Mesodermal cell (in vitro differentiated cells): ENCODE measurements around the gene MSI2.
"Not testable (repeated sequence)": the region's sequence is repeated elsewhere in the genome, so short reads cannot be mapped to it uniquely, and the experiment has no call there.

Source experiments
- H3K27ac ChIP-seq: 2 replicates; pipeline ENCODE4 v1.7.0; 2013; ENCODE audit warnings: mild to moderate bottlenecking, low read depth, low read length, moderate library complexity; ENCODE audit not compliant: severe bottlenecking
- H3K36me3 ChIP-seq: 2 replicates; pipeline ENCODE4 v1.7.1; 2013; ENCODE audit warnings: mild to moderate bottlenecking, low read length, moderate library complexity; ENCODE audit not compliant: control insufficient read depth, insufficient read depth
- H3K4me1 ChIP-seq: one replicate; pipeline ENCODE4 v1.7.1; 2013; ENCODE audit warnings: mild to moderate bottlenecking, low read length; ENCODE audit not compliant: insufficient read depth, control insufficient read depth, poor library complexity, severe bottlenecking
- H3K4me3 ChIP-seq: 2 replicates; pipeline ENCODE4 v1.7.0; 2013; ENCODE audit warnings: low read length, control low read depth, mild to moderate bottlenecking; ENCODE audit not compliant: insufficient read depth, poor library complexity, severe bottlenecking; ENCODE audit errors: extremely low read depth
- H3K9me3 ChIP-seq: 2 replicates; pipeline ENCODE4 v1.7.1; 2013; ENCODE audit warnings: mild to moderate bottlenecking, low read length, moderate library complexity; ENCODE audit not compliant: control insufficient read depth
- WGBS, 2 experiments: methylation state at CpG; one replicate each; pipeline ENCODE4 v1.1.5; 2013; ENCODE audit warnings: missing lambda C conversion rate in 2 of 2; ENCODE audit not compliant: insufficient coverage in 2 of 2; 5-methylcytosine and 5-hydroxymethylcytosine counted together

Gene MSI2

DNA sequence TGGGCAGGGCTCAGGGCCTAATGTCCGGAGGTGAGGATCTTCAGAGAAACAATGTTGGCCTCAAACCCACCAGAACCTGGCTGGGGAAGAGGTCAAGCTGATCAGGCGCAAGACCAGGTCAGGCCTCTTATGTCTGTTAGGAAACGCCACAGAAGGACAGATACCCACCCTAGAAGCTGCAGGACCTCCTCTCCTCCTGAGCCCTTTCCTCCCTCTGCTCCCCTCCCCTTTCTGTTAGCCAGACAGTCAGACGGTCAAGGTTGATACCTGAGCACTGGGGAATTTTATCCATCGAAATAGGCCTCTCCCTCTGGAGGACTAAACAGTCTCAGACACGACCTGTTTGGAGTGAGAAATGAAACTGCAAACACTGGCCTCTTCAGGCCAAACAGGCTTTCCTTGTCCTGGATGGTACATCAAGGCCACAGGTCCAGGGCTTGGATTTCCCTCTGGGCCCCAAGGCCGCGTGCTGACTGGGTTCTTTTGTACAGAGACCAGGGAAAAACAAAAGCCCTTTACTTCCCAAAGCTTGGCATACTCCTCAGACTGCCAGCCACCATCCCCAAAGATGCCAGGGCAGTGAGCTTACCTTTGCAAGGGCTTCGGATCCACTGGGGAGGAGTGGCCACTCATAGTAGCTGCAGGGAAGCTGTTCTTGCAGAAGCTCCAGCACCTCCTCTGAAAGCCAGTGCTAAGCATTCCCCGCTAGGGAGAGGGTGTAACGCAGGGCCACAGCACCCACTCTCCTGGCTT lies 353.0 kb downstream of the MSI2 start:
- WGBS, 2 experiments, result 83 to 89% methylated on average over 10 to 11 of the region's 11 CpGs
- Histone ChIP-seq H3K36me3 (peaks cover 8% of the 10 kb centered on the region), H3K27ac (no peak overlapping the region), H3K4me3 (no peak overlapping the region), H3K4me1 (peaks cover 12% of the 10 kb centered on the region), H3K9me3 (no peaks in the 10 kb centered on the region)

DNA sequence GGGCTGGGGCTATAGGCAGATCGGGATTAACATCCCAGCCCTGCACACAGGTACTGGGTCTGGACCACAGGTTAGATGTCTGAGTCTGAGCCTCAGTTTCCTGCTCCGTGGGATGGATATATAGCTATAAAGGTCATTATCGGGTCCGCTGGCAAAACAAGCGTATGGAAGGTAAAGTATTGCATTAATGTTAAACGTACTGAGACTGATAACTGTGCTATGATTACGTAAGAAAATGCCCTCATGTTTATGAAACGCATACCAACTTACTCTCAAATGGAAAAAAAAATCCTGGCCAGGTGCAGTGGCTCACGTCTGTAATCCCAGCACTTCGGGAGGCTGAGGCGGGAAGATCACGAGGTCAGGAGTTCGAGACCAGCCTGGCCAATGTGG lies 353.6 kb downstream of the MSI2 start:
- 95 to 97% methylated on average over 10 to 11 of the region's 13 CpGs for WGBS, 2 experiments
- H3K9me3 ChIP-seq, result no peaks in the 10 kb centered on the region
- no peak overlapping the region for H3K27ac ChIP-seq
- H3K4me1 ChIP-seq, result peaks cover 10% of the 10 kb centered on the region
- H3K4me3 ChIP-seq, result no peak overlapping the region
- peaks cover 8% of the 10 kb centered on the region for H3K36me3 ChIP-seq

- Histone ChIP-seq H3K4me1 (peaks cover 12% of the 10 kb centered on the region), H3K27ac (no peak overlapping the region), H3K9me3 (peaks cover 16% of the 10 kb centered on the region), H3K36me3 (peaks cover 19% of the 10 kb centered on the region), H3K4me3 (no peak overlapping the region)
- 32 to 44% methylated on average over 5 to 6 of the region's 12 CpGs for WGBS, 2 experiments
Observed at GRCh38 chr17:57612202-57613071, 356.1 kb downstream of the MSI2 start.

DNA sequence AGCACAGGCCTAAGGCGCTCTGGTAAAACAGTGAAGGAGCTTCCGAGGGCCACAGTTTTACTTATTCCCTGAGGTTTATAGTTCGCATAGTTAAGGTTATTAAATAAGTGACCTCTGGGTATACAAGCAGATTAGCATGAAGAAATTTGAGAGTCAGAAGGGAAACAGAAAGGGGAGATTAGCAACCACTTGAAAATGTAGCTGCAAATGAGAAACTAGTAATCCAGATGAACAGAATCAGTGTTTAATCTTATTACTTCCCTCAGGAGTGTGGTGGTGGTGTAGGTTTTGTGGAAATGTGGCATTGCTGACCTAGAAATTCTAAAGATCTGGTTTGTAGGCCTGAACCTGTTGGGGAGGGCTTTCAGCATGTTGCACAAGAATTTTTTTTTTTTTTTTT lies 358.4 kb downstream of the MSI2 start:
- H3K4me3 ChIP-seq, result no peak overlapping the region
- WGBS, 2 experiments, result 89 to 96% methylated on average over 3 of the region's 3 CpGs

GRCh38 chr17:57615836-57616757 lies 359.8 kb downstream of the MSI2 start:
- no peak overlapping the region for H3K4me3 ChIP-seq
- peaks cover 34% of the 10 kb centered on the region for H3K4me1 ChIP-seq
- no peak overlapping the region for H3K27ac ChIP-seq
- H3K9me3 ChIP-seq, result peaks cover 19% of the 10 kb centered on the region
- H3K36me3 ChIP-seq, result peaks cover 53% of the 10 kb centered on the region
- 98% methylated on average over 8 to 10 of the region's 13 CpGs for WGBS, 2 experiments

More for the DNA sequence above, 358.4 kb downstream of the MSI2 start:
- peaks cover 19% of the 10 kb centered on the region for H3K9me3 ChIP-seq
- H3K36me3 ChIP-seq, result peaks cover 41% of the 10 kb centered on the region
- no peak overlapping the region for H3K27ac ChIP-seq
- H3K4me1 ChIP-seq, result peaks cover 20% of the 10 kb centered on the region

- Histone ChIP-seq H3K9me3 (peaks cover 19% of the 10 kb centered on the region), H3K27ac (no peak overlapping the region), H3K4me3 (no peak overlapping the region), H3K36me3 (peaks cover 53% of the 10 kb centered on the region), H3K4me1 (peaks cover 44% of the 10 kb centered on the region)
Observed at GRCh38 chr17:57617218-57617617, 360.9 kb downstream of the MSI2 start.

- H3K27ac ChIP-seq, result peak overlapping the region; percentile 62
- peaks cover 60% of the 10 kb centered on the region for H3K4me1 ChIP-seq
- WGBS, 2 experiments, result 91 to 94% methylated on average over 10 to 13 of the region's 19 CpGs
- H3K36me3 ChIP-seq, result peaks cover 53% of the 10 kb centered on the region
- peaks cover 19% of the 10 kb centered on the region for H3K9me3 ChIP-seq
- H3K4me3 ChIP-seq, result no peak overlapping the region
Observed at GRCh38 chr17:57619061-57619937, 363.0 kb downstream of the MSI2 start.

GRCh38 chr17:57620576-57620975 lies 364.3 kb downstream of the MSI2 start:
- Histone ChIP-seq H3K9me3 (peaks cover 19% of the 10 kb centered on the region), H3K36me3 (peaks cover 50% of the 10 kb centered on the region), H3K27ac (peak overlapping the region; percentile 99), H3K4me3 (no peak overlapping the region), H3K4me1 (peaks cover 71% of the 10 kb centered on the region)
- WGBS, 2 experiments, result 100% methylated on average over 2 of the region's 2 CpGs

GRCh38 chr17:57621791-57622190 lies 365.5 kb downstream of the MSI2 start:
- H3K27ac ChIP-seq, result peak overlapping the region; percentile 99
- H3K9me3 ChIP-seq, H3K4me3 ChIP-seq: not testable (repeated sequence)
- peaks cover 43% of the 10 kb centered on the region for H3K36me3 ChIP-seq
- peaks cover 67% of the 10 kb centered on the region for H3K4me1 ChIP-seq
- WGBS, 2 experiments, result 83 to 90% methylated on average over 1 to 6 of the region's 6 CpGs
